GM12891 (cell line): ENCODE data around the gene CDH9.

Experiments
- DNase-seq: peaks from one replicate; pipeline ENCODE4 v3.0.0; 2011; ENCODE audit warnings: low spot score; ENCODE audit not compliant: insufficient read length
- FAIRE-seq: peaks from 2 replicates; lab custom pipeline; 2011; peaks lifted over from hg19 to GRCh38; lab: Jason Lieb, UNC
- PAX5 ChIP-seq: IDR thresholded peaks from 2 replicates; pipeline ENCODE4 v1.6.1; 2011; ENCODE audit warnings: low read length, moderate library complexity, mild to moderate bottlenecking; ENCODE audit not compliant: insufficient read depth, severe bottlenecking
- POLR2A ChIP-seq: IDR thresholded peaks from 2 replicates; pipeline ENCODE4 v1.6.1; 2011; ENCODE audit warnings: low read depth, low read length, control low read depth
- POLR2AphosphoS5 ChIP-seq: IDR thresholded peaks from 2 replicates; pipeline ENCODE4 v1.6.1; 2011; ENCODE audit warnings: low read depth, low read length, control low read depth
- POU2F2 ChIP-seq: IDR thresholded peaks from 2 replicates; pipeline ENCODE4 v1.6.1; 2011; ENCODE audit warnings: low read depth, mild to moderate bottlenecking, control low read depth, low read length, moderate library complexity
- SPI1 ChIP-seq: IDR thresholded peaks from 2 replicates; pipeline ENCODE4 v1.6.1; 2011; ENCODE audit warnings: low read depth, low read length, control low read depth
- TAF1 ChIP-seq: IDR thresholded peaks from 2 replicates; pipeline ENCODE4 v1.6.1; 2011; ENCODE audit warnings: low read depth, low read length, control low read depth

The CDH9 gene

DNA sequence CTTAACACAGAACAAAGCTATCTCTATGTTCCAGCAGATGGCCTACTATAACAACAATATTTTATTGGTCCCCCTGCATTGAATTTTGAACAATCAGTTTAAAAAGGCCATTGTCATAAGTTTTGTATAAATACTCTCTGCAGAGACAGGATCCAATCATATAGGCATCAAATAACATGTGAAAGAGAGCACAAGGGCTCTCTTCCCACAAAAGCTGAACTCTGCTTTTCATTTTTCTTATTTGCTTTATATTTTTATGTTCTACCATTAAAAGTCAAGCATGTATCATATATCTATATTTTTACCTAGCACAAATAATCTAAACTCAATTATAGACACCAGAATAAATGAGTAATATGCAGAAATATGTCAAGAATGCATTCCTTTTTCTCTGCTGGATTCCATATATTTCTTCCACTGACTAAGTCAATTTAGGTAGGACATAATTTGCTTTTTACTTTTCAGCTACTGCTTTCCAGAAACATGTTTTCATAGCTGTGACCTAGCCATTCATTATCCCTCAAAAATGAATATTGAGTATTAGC is 143.6 kb downstream of the CDH9 start:
- no peak for FAIRE-seq

DNA sequence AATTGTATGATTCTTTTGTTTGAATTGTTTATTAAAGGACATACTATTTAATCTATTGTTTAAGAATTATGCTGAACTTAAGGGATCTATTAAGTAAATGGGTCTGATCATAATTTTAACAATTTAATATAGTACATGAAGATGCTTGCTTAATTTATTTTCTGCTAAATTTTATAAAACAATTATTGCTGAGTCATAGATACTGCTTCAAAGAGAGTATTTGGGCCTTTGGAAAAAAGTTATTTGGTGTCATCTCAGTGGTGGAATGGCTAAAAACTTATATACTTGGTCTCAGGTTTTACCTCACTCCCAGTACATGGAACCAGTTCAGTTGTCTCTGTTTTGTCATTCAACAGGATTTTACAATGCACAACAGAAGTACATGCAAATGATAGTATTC is 145.3 kb downstream of the CDH9 start:
- FAIRE-seq: no peak
- TF ChIP-seq POU2F2 (no peak), PAX5 (no peak), POLR2AphosphoS5 (no peak), SPI1 (no peak), TAF1 (no peak), POLR2A (no peak)
- no peak for DNase-seq

More for the DNA sequence above, 143.6 kb downstream of the CDH9 start:
- TF ChIP-seq PAX5 (no peak), SPI1 (no peak), POU2F2 (no peak), POLR2AphosphoS5 (no peak), TAF1 (no peak), POLR2A (no peak)
- DNase-seq: no peak

DNA sequence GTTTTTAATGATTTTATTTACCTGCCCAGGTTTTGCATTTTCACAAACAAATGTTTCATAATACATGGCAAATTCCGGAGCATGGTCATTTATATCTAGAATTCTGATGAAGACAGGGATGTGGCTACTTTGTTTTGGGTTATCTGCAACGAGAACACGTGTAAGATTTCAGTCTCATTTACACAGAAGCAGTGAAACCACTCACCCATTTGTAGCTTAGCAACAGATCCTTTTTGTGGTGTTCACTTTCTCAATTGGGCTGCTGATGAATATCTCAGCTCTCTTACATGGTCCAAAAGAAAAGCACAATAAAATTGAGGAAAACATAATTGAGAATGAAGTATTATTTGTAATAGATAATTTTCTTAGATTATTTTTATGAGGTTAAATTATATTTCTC is 148.6 kb downstream of the CDH9 start:
- no peak for FAIRE-seq
- peak; percentile 0 for DNase-seq
- no peak for TF ChIP-seq TAF1

DNA sequence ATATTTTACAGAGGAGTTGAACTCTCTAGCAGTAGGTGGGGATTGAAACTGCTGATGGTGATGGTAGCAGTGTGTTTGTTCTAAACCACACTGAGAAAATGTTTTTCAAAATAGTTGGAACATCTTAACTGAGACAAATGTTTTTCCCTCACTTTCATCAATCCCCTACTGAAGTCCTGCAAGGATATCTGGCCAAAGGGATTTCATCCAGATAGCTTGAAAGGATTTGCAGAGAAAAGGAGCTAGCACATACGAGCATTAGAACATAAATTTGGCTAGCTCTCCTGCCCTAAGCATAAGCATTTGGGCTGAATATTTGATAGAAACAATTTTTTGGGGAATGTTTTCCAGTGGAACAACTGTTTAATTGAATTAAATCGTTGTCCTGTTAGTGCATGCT is 153.9 kb downstream of the CDH9 start:
- FAIRE-seq (no peak), DNase-seq (no peak)
- TF ChIP-seq SPI1: no peak
- TF ChIP-seq POLR2A: no peak
- TF ChIP-seq PAX5: no peak
- TF ChIP-seq POU2F2: no peak
- TF ChIP-seq POLR2AphosphoS5: no peak
- TF ChIP-seq TAF1: no peak

DNA sequence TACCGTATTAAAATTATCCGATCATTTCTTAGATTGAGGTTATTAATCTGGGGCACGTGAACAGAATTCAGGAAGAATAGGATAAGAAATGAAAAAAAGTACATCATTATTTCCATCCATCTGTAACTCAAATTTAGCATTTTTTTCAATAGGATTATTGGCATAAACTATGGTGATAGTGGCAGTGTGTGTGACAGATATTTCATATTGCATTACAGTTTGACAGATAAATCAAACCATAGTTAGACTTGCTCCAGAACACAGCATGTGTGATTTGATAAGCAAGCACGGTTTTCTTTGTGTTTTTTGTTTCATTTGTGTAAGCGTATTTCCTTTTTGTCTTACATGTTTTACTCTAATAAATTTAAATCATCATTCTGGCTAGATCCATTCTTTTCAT is 155.0 kb downstream of the CDH9 start:
- DNase-seq (no peak), FAIRE-seq (no peak)
- no peak for TF ChIP-seq TAF1
- no peak for TF ChIP-seq POU2F2
- TF ChIP-seq SPI1: no peak
- TF ChIP-seq POLR2A: no peak

DNA sequence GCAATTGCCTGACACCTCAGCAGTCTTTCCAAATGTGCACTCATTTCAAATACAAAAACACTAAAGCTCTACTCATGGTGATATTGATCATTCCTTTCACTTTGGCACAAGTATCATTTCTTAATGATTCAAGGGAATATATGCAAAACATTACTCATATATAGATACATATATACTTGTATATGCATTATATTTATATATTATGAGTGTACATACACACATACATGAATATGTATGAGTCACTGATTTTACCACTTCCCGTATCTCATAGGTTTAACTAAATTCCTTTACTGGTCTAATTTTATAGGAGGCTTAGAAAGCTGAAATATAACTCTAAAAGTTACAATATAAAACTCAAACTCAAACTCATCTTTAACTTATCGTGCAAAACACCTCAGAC is 156.5 kb downstream of the CDH9 start:
- DNase-seq (no peak), FAIRE-seq (no peak)
- TF ChIP-seq TAF1: no peak

DNA sequence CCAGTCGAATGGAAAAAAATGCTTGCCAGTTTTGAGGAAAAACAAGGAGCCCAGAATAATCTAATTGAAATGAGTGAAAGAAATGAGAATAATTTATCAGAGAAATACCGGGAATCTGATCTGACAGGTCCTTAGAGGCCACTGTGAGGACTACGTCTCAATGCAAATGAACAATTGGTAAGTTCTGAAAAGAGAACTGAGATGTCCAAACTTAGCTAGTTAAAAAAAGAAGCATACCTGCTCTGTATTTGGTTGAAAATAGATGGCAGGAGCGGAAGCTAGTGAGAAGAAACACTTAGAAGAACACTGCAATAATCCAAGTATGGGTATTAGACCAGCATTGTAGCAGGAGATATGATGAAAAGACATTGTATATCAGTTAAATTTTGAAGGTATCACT is 161.2 kb downstream of the CDH9 start:
- DNase-seq: no peak
- no peak for FAIRE-seq
- TF ChIP-seq TAF1 (no peak), SPI1 (peak; percentile 39)

DNA sequence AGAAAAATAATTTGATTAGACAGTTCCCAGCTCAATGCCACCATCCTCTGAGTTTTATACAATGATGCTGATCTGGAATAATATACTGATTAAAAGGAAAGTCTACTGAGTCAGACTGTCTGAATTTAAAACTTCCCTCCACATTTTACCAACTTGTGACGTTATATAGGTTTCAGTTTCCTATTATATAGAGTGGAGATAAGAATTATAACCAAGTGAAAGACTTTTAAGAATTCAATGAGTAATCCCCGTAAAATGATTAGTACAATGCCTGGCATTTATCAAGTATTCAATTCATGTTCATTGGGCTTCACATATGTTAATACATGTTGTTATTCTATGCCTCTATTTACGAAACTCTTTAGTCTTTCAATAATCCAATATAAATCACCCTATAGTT is 166.0 kb downstream of the CDH9 start:
- FAIRE-seq (no peak), DNase-seq (no peak)
- TF ChIP-seq POLR2AphosphoS5: no peak
- no peak for TF ChIP-seq TAF1
- TF ChIP-seq POU2F2: no peak
- no peak for TF ChIP-seq SPI1
- TF ChIP-seq POLR2A: no peak
- no peak for TF ChIP-seq PAX5

DNA sequence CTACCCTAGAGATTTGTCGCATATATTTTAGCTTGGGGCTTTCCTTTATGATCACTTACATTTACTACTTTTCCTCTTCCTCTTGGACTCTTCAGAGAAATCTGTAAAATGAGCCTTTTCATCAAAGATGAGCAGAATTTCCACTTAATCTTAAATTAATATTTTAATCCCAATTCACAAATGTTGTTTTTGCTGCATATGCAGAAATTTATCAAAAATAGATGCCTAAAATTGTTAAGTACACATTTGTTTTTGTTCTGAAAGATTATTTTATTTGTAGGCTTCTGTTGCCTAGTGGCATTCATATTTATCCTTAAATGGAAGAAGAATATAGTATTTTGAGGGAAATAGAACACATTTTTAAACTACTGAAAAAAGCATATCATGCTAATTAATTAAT is 168.6 kb downstream of the CDH9 start:
- TF ChIP-seq TAF1: no peak
- TF ChIP-seq POLR2AphosphoS5: no peak
- no peak for TF ChIP-seq PAX5
- no peak for TF ChIP-seq SPI1
- no peak for TF ChIP-seq POLR2A
- FAIRE-seq: no peak
- no peak for DNase-seq

DNA sequence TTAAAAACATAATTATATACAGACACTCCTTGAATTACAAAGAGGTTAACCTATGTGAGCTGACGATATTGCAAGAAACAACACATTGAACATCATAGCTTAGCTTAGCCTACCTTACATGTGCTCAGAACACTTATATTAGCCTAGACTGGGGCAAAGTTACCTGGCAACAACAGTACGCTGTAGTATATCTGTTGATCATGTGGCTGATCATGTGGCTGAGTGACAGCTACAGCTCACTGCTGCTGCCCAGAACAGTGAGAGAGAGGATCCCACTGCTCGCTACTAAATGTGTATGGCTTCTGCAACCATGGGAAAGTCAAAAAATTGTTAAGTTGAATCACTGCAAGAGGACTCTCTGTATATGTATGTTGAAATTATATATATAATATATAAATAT is 169.9 kb downstream of the CDH9 start:
- DNase-seq (no peak), FAIRE-seq (no peak)
- TF ChIP-seq POLR2AphosphoS5 (no peak), PAX5 (no peak), POLR2A (no peak), TAF1 (no peak), SPI1 (no peak), POU2F2 (no peak)

DNA sequence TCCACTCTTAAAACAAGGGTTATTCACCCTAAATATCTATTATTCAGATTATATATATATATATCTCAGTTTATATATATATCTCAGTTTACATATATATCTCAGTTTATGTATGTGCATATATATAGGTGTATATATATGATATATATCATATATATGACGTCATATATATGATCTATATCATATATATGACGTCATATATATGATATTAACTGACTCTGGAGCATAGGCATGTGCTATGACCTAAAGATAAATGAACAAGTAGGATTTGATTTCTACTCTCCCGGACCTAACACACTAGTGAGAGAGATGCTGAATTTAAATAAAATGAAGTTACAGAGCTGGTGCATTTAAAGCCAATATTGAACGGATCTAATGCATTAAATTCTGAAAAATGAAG is 174.3 kb downstream of the CDH9 start:
- no peak for TF ChIP-seq POU2F2
- TF ChIP-seq TAF1: no peak
- no peak for TF ChIP-seq PAX5
- no peak for TF ChIP-seq SPI1
- TF ChIP-seq POLR2AphosphoS5: no peak
- TF ChIP-seq POLR2A: no peak
- DNase-seq (no peak), FAIRE-seq (no peak)
